Measurements from ENCODE around the gene MUC5AC.

MUC5AC gene

DNA sequence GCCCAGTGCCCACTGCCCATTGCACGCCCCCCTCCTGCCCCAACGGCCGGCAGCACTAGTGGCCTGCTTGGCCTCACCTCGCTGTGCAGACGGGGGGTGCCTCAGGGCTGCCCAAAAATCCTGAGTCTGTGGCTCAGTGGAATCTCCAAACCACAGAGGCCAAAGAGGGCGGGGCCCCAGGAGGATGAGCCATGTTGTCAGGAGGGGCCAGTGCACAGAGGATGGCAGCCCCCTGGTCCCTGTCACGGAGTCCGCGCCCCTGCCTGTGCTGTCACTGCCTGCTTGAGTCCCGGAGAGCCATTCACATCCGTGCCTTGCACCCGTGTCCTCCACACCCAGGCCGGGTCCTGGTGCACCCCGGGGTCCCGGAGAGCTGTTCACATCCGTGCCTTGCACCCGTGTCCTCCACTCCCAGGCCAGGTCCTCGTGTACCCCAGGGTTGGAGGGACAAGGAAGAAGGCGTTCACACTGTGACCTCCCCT, 36.4 kb upstream of the MUC5AC start:
- DNase-seq = no peak

DNA sequence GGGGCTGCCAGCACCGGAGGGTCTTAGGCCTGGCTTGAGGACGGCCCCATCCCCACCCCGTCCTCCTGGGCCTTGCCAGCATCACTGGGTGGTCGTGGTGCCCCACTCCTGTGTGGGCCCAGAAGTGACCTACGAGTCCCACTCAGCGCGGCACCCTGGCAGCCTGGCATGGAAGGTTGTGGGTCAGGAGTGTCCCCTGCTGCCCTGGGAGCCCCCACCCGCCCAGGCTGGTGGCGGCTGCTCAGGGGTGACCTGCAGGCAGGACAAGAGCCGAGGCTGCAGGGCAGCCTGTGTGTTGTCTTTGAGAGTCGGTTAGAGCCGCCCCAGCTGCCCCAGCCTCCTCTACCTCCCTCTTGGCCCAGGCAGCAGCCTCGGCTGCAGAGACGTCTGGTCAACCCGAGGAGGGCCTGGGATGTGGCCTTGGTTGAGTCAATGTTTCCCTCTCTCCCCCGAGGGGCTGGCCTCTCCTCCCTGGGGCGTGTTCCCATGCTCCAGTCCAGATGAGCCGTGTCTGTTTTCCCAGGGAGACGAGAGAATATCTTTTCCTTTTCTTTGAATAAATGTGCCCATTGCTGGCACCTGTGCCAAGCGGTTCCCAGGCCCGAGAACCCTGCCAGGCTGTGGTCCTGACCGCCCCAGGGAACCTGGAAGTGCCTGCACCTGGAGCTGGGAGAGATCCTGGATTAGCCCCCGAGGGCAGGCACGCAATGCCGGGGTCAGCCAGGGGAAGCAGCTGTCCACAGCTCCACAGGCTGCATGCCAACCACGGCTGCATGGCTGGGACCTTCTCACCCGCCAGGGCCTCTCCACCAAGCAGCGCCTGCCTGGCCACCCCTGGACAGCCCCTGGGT, 35.7 kb upstream of the MUC5AC start:
- no peak for DNase-seq

DNA sequence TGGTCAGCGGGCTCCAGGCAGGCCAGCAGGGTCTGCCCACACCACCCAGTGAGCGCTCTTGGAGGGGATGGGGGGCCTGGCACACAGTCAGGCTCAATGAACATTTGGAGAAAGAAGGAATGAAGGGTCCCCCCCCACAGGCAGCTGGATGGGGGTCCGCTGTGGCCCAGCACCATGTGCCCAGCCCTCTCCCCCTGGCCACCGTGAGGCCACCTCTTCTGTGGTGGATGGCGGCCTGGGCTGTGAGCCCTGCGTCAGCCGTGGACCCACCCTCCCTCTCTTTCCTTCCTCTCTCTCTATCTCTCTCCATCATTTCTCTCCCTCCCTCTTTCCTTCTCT, 35.1 kb upstream of the MUC5AC start:
- DNase-seq = no peak

DNA sequence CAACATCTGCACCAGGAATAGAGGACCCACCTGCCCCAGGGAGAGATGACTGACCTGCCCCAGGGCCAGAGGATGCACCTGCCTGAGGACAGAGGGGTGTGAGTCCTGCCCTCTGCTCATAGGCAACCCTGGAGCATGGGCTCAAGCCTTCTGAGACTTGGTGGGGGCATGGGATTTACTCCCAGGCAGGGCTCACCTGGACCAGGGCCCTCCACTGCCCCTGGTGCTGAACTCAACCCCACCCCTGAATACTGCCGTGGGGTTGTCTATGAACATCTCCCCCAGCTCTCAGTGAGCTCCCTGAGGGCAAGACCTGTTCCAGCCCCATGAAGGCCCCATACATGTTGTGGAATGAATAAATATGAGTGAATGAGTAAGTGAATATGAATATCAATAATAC, 33.8 kb upstream of the MUC5AC start:
- DNase-seq = no peak

DNA sequence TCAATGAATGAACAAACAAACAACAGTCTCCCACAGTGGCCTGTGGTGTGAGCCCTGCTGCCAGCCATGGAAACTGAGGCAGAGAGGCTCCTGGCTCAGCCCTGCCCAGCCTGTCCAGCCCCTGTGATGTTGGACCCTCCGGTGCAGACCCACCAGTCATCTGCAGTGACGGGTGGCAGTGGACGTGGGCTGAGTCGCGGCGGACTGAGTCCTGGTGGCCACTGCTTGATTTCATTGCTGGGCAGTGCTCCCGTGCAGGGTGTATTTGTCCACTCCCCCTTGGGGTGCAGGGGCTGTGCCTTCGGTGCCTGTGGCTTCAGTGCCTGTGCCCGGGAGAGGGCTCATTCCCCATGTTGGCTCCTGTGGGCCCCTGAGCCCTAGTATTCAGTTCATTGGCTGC, 31.9 kb upstream of the MUC5AC start:
- no peak for DNase-seq

DNA sequence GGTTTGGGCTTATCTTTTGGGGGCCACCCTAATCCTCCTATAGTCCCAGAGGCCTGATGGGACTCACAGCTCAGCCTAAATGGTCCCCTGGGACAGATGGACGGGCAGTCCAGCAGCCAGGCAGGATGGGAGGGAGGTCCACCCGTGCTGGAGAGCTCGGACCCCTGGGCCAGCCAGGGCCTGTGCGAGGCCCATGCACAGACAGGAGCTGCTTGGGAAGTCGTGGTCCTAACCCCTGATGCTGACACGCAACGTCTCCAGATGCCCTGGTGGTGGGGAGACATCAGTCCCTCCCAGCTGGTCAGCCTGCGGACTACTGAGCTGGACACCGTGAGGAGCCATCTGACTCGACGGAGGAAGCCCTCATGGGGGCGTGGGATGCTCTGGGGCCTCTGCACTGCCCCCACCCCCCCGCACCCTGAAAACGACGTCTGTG, 31.2 kb upstream of the MUC5AC start:
- no peak for DNase-seq

DNA sequence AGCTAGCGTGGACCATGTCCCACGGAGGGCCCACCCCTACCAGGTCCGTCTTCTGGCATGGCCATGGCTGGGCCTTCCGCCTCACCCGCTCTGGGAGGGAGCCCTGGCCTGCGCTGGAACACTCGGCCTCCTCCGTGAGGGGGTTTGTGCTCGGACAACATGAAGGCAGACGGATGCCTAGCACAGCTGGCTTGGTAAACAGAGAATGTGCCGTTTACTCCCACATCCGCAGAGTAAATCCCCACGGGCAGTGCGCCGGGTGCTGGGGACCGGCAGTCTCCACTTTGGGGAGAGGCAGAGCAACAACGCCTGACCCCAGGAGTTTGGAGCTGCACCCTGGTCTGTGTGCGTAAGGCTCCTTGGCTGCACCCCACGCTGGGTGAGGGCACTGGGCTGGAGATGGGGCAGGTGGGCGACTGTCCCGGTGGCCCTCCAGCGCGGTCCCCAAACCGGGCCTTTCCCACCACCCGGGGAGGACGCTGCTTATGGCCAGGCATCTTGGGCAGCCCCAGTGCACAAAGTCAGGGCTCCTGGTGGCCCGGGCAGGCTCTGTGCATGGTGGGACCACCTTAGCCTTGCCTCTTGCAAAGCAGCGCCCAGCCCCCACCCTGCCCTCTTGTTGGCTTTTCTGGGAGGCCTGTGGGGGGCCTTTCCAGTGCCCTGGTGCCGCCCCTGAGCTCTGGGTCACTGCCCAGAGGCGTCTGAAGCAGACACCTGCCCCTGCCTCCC, 30.7 kb upstream of the MUC5AC start:
- no peak for DNase-seq

DNA sequence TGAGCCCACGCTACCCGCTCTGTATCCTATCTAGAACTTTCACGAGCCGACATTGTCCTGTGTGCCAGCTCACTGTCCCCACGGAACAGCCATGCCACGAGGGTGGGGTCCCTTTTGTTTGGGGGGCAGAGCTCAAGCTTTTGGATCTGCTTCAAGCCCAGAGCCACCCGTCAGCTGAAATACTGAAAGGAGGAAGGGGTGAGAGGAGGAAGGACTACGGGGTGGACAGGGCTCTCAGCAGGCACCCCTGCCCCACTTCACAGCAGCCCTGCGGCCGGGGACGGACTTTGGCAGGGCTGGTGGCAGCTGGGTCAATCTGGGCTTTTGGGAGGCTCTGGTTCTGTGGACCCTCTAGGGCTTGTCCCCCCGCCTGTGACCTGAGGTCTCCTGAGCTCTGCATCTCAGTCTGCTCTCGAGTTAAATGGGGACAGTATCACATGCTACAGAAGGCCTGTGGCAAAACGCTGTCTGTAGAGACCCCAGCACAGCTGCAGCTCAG, 30.0 kb upstream of the MUC5AC start:
- no peak for DNase-seq

DNA sequence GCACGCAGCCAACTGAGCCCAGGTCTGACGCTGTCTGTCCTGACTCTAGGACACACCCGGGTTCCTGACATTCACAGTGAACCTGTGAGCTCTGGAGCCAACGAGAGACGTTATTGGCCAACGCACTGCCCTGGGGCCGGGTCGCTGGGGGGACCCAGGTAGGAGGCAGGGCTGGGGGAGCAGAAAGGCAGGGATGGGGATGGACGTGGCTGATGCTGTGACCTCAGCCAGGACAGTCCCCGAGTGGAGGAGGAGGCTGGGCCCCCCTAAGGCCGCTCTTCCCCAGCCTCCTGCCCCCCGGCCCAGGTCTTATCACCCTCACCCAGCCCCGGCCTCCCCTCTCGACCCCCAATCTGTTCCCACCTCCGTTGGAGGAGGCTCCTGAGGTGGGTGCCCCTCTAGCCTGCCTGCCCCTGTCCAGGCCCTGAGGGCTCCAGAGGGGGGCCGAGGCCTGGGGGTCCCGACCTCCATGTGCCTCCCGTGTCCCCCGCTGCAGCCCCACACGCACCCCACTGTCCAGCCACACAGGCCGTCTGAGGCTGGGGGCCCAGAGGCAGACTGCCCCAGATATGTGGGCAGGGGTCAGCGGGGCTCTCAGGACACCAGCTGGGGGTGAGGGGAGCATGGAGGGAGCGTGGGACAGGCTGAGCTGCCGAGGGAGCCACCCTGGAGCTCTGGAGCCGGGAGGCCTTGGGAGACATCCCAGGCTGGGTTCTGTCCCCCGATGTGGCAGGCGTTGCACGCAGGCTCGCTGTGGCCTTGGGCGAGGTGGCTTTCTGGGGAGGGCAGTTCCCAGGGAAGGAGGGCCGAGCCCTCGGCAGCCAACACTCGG, 29.2 kb upstream of the MUC5AC start:
- DNase-seq = no peak

DNA sequence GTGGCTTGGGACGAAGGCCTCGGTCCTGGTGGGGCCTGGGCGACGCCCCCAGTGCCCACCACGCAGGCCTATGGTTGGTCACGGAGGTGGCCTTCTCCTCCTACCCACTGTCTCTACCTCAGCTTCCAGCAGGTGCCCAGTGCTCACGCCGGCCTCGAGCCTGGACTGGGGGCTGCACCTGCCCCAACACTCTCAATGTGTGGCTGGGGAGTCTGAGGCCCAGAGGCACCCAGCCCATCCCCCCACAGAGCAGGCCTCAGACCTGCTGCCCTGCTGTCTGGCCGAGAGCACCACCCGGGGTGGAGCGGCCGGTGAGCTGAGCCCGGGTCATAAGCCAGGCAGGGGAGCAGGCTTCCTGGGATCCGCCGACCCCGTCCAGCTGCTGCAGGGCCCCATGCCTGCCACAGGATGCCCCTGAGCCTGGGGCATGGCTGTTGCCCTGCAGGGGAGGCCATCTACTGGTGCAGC, 28.6 kb upstream of the MUC5AC start:
- no peak for DNase-seq

DNA sequence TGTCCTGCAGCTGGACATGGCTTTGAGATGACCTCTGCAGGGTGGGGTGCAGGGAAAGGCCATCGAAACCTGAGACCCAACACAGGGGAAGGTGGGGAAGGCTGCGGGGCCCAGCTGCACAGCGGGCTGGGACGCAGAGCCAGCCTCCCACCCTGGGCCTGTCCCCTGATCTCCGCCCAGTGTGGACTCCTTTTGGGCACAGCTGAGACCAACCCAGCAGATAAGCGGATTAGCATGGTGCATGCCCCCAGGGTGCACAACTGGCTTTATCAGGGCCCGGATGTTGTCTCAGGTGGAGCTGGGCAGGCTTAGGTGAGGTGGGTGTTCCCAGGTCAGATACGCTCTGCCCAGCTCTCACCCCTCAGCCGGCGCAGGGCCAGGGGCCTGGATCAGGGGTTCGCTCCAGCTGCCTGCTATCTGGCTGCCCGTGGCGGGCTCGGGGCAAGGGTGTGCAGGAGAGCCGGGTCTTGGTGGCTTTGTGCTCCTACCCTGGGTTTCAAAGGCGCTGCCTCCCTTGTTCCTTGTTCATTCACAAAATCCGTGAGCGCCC, 28.1 kb upstream of the MUC5AC start:
- DNase-seq = no peak

DNA sequence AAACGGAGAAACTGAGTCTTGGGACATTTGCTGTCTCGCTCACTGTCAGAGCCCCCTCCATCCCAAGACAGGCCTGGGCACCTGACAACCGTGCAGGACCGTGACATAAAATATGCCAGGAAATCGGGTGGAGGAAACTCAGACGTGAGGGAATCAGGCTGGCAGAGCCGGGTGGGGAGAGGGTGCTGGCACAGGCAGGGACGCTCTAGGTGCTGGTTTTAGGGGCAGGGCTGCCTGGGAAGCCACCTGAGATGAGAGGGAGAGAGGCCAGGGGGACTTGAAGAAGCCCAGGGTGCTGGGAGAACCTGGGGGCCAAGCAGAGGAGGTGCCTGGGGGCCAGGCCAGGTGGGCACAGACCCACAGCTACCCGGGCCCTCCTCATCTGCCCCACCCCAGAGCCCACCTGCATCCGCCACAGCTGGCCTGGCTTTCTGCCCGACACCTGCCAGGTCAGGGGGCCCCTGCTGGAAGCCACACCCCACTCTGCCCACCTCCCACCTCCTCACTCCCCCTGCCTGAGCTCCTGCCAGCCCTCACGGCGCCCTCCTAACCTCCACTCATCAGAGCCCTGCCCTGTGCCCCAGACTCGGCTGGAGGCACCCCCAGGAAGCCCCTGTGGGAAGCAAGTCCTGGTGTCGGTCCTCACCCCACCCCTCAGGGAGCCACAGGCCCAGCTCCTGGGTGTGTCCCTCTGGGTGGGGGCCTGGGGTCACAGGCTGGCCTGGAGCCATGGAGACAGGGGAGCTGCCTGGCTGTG, 27.3 kb upstream of the MUC5AC start:
- DNase-seq = no peak

DNA sequence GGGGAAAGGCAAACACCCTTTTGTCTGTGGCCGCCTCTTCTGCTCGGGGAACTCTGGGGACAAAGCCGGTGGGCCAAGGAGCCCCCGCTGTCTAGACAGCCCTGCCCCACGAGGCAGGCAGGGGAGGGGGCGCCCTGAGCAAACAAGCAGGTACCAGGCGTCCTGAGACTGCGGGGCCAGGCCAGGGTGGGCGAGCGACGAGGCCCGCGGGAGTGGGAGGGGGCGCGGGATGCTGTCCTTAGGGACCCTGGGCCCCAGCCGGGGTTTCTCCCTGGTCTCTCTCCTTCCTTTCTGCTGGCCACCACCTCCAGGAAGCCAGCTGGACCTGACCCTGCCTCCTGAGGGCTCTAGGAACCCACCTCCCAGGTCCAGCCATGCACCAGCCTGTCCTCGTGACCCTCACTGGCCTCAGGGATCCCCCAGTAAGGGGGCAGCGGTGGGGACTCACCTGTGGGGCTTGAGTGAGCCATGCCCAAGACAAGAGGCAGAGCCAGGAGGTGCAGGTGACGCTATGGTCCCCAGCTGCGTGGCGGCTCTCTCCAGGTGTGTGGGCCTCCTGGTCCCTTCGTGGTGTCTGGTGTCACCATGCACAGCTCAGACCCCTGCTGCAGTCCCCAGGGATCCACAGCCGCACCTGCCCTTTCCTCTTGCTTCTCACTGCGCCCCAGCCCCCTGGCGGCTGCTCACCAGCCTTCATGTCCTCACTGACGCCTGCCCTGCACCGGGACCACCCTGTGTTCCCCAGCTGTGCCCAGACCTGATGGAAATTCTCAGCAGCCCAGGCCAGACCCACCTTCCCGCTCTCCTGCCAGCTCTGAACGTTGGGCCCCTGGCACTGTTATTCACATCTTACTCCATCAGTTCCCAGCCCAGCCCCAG, 26.5 kb upstream of the MUC5AC start:
- no peak for DNase-seq

DNA sequence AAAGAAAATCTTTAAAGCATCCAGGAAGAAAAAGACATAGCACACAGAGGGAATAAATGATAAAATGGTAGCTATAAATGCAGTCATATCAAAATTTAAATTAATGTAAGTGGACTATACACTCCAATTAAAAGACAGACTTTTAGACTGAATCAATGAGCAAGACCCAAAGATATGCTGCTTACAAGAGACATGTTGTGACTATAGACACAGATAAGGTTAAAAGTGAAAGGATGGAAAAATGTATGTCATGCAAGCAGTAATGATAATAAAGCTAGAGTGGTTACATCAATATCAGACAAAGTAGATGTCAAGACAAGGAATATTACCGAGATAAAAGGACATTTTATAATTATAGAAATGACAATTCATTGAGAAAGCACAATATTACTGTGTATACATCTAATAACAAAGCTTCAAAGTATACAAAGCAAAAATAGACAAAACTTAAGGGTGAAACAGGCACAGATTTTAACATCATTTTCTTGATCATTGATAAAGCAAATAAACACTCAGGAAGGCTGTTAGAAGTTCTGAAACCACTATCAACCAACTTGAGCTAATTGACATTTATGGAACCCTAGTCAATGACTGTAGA, 22.8 kb upstream of the MUC5AC start:
- no peak for DNase-seq

DNA sequence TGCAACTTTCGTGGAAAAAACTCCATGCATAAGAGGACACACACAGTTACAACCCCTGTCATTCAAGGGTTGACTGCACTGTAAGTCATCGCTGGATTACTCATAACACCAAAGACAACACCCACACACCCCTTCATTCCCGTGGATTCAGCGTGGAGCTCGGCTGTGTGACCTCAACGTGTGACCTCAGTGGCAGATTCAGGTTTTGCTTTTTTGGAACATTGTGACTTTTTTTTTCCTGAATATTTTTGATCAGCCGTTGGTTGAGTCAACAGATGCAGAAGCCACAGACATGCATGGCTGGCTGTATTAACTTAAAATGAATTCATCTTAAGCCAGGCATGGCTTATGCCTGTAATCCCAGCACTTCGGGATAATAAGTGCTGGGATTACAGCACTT, 19.7 kb upstream of the MUC5AC start:
- no peak for DNase-seq

DNA sequence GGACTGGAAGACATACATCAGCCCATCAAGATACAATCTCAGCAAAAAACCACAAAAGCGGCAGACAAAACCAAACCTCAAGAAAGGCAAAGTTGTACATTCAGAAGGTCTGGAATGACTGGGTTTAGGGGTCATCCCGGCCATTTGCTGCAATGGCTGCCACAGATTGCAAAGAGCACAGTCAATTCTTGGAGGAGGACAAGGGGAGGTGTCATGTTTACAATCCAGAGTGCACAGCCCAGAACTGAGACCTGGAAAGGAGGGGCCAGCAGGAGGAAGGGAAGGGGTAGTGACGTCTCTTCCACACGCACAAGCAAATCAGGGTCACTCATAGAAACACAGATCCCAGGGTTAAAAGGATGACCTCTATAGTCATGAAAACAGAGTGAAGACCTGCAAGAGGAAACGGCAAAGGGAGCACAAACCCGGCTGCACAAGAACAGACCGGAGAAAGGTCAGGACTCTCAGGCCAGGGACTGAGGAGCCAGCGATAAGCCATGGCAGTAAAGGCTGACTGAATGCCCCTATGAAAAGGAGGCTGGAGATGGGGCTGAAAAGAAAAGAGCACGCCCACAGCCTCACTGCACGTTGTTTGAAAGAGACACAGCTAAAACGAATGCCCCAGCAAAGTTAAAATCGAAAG, 18.2 kb upstream of the MUC5AC start:
- no peak for DNase-seq

DNA sequence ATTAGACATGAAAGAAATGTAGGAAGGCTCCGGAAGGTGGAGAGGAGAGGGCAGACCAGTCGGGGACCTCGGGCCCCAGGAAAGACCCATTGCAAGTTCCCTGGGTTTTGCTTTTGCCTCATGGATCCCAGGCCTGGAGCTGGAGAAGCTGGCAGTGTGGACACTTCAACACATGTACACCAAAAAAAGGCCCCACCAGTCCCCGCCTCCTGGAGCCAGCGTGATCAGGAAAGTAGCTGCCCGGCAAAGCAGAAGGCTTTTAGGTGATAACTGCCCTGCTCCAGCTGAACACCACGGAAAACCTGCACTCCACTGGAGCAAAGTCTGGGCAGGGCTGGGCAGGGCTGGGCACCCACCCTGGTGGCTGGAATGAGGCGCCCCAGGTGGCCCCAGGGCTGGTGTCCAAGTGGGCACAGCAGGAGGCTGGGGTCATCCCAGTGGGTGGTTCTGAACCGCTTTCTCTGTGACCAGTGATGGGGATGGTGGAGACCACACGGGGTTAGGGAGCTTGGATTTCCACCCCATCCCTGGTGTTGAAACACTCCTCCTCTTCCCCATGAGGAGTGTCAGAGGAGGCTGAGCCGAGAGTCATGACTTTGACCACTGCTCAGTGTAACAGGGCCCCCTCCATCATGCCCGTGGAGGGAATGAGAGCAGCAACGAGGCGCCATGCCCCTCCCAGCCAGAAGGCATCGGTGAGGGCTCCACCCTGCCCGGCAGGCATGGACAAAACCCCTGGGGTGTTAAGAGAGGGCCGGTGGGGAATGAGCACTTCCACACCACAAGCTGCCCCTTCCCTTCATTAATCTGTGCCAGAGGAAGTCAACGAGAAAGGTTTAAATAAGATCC, 16.9 kb upstream of the MUC5AC start:
- DNase-seq = no peak

DNA sequence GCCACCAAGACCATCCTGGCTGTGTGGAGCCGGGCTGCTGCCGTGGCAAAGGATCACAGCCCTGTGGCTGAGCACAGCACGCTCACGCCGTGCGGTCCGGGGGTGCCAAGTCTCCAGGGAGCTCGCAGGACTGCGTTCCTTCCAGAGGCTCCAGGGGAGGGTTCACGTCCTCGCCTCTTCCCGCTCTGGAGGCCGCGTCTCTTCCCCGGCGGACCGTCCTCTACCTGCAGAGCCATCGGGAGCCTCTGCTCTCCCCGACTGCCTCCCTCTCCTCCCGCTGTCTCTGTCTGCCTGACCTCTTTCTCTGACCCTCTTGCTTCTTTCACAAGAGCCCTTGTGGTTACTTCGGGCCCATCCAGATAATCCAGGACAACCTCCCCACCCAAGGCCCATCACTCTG, 11.4 kb upstream of the MUC5AC start:
- DNase-seq = no peak

DNA sequence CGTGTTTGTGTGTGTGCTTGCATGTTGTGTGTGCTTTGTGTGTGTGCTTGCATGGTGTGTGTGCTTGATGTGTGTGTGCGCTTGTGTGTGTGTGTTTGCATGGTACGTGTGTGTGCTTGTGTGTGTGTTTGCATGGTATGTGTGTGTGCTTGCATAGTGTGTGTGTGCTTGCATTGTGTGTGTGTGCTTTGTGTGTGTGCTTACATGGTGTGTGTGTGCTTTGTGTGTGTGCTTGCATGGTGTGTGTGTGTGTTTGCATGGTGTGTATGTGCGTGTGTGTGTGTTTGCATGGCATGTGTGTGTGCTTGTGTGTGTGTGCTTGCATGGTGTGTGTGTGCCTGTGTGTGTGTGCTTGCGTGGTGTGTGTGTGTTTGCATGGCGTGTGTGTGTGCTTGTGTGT, 10.0 kb upstream of the MUC5AC start:
- DNase-seq = no peak
